HEK293 (cell line): Measurements from ENCODE around the gene PFAS.
A peak's percentile ranks its signal among the peaks of the same experiment; 100 is the strongest.

ENCODE experiments used
- BCL11A ChIP-seq: fragments of 450-650 bp; formaldehyde crosslinking; IDR thresholded peaks from 2 replicates; pipeline ENCODE4 v1.5.1; 2016; ENCODE audit warnings: low read depth, missing biosample characterization, missing genetic modification characterization
- BCL11B ChIP-seq: fragments of 450-650 bp; formaldehyde crosslinking; IDR thresholded peaks from 2 replicates; pipeline ENCODE4 v1.5.1; 2016; ENCODE audit warnings: low read depth, missing biosample characterization, missing genetic modification characterization
- KLF8 ChIP-seq: fragments of 450-650 bp; formaldehyde crosslinking; IDR thresholded peaks from 2 replicates; pipeline ENCODE4 v1.5.1; 2016; ENCODE audit warnings: missing biosample characterization, missing genetic modification characterization
- OSR2 ChIP-seq: fragments of 450-650 bp; formaldehyde crosslinking; IDR thresholded peaks from 2 replicates; pipeline ENCODE4 v1.5.1; 2016; ENCODE audit warnings: missing biosample characterization, missing genetic modification characterization
- SP7 ChIP-seq: fragments of 450-650 bp; formaldehyde crosslinking; IDR thresholded peaks from 2 replicates; pipeline ENCODE4 v1.5.1; 2016; ENCODE audit warnings: missing biosample characterization, missing genetic modification characterization
- YY1 ChIP-seq: fragments of 450-650 bp; formaldehyde crosslinking; IDR thresholded peaks from 2 replicates; pipeline ENCODE4 v1.5.1; 2018; ENCODE audit warnings: missing biosample characterization, missing genetic modification characterization
- ZBTB48 ChIP-seq: fragments of 450-650 bp; formaldehyde crosslinking; IDR thresholded peaks from 2 replicates; pipeline ENCODE4 v1.5.1; 2016; ENCODE audit warnings: missing biosample characterization, missing genetic modification characterization
- ZNF16 ChIP-seq: fragments of 450-650 bp; formaldehyde crosslinking; IDR thresholded peaks from 2 replicates; pipeline ENCODE4 v1.5.1; 2016; ENCODE audit warnings: low read depth, missing biosample characterization, missing genetic modification characterization
- ZNF274 ChIP-seq, 2 experiments: fragments of 200-500 bp in 1 of 2; fragments of 450-650 bp in 1 of 2; sonication (Bioruptor generic) in 1 of 2; formaldehyde crosslinking in 1 of 2; IDR thresholded peaks; 2 replicates each; pipeline versions ENCODE4 v1.5.1 to v1.6.1; 2014 to 2016; ENCODE audit warnings: borderline replicate concordance in 1 of 2, inconsistent platforms in 1 of 2, low read length in 1 of 2, missing biosample characterization in 1 of 2, missing genetic modification characterization in 1 of 2
- ZNF350 ChIP-seq: fragments of 450-650 bp; formaldehyde crosslinking; IDR thresholded peaks from 2 replicates; pipeline ENCODE4 v1.5.0; 2017; ENCODE audit warnings: missing biosample characterization, mild to moderate bottlenecking, missing genetic modification characterization
- ZNF394 ChIP-seq: fragments of 450-650 bp; formaldehyde crosslinking; IDR thresholded peaks from 2 replicates; pipeline ENCODE4 v1.5.1; 2016; ENCODE audit warnings: missing biosample characterization, missing genetic modification characterization, mild to moderate bottlenecking, moderate library complexity, borderline replicate concordance
- ZNF423 ChIP-seq: fragments of 450-650 bp; formaldehyde crosslinking; IDR thresholded peaks from 2 replicates; pipeline ENCODE4 v1.5.1; 2016; ENCODE audit warnings: missing biosample characterization, missing genetic modification characterization
- ZNF501 ChIP-seq: fragments of 450-650 bp; formaldehyde crosslinking; IDR thresholded peaks from 2 replicates; pipeline ENCODE4 v1.5.1; 2016; ENCODE audit warnings: missing biosample characterization, missing genetic modification characterization
- ZNF514 ChIP-seq: fragments of 450-650 bp; formaldehyde crosslinking; IDR thresholded peaks from 2 replicates; pipeline ENCODE4 v1.5.1; 2016; ENCODE audit warnings: missing biosample characterization, missing genetic modification characterization
- ZNF529 ChIP-seq: fragments of 450-650 bp; formaldehyde crosslinking; IDR thresholded peaks from 2 replicates; pipeline ENCODE4 v1.5.1; 2017; ENCODE audit warnings: missing genetic modification characterization, missing biosample characterization; ENCODE audit not compliant: insufficient replicate concordance
- ZNF549 ChIP-seq: fragments of 450-650 bp; IDR thresholded peaks from 2 replicates; pipeline ENCODE4 v1.5.1; 2018; ENCODE audit warnings: missing biosample characterization, missing genetic modification characterization, mild to moderate bottlenecking, inconsistent platforms, moderate library complexity
- ZNF555 ChIP-seq: fragments of 450-650 bp; formaldehyde crosslinking; conservative IDR thresholded peaks from 2 replicates; pipeline ENCODE4 v1.5.1; 2017; ENCODE audit warnings: missing biosample characterization, mild to moderate bottlenecking, missing genetic modification characterization, inconsistent platforms
- ZNF558 ChIP-seq: fragments of 450-650 bp; formaldehyde crosslinking; IDR thresholded peaks from 2 replicates; pipeline ENCODE4 v1.5.1; 2016; ENCODE audit warnings: missing biosample characterization, missing genetic modification characterization
- ZNF654 ChIP-seq: fragments of 450-650 bp; formaldehyde crosslinking; IDR thresholded peaks from 2 replicates; pipeline ENCODE4 v1.5.1; 2016; ENCODE audit warnings: low read depth, missing biosample characterization, missing genetic modification characterization
- ZNF670 ChIP-seq: fragments of 450-650 bp; formaldehyde crosslinking; IDR thresholded peaks from 2 replicates; pipeline ENCODE4 v1.5.1; 2016; ENCODE audit warnings: missing biosample characterization, missing genetic modification characterization, low read depth
- ZNF677 ChIP-seq: fragments of 450-650 bp; IDR thresholded peaks from 2 replicates; pipeline ENCODE4 v1.5.0; 2018; ENCODE audit warnings: missing biosample characterization, mild to moderate bottlenecking, missing genetic modification characterization, moderate library complexity
- ZNF701 ChIP-seq: fragments of 450-650 bp; formaldehyde crosslinking; IDR thresholded peaks from 2 replicates; pipeline ENCODE4 v1.5.1; 2016; ENCODE audit warnings: missing biosample characterization, missing genetic modification characterization
- ZNF707 ChIP-seq: fragments of 450-650 bp; formaldehyde crosslinking; IDR thresholded peaks from 2 replicates; pipeline ENCODE4 v1.5.1; 2016; ENCODE audit warnings: missing biosample characterization, missing genetic modification characterization
- ZNF747 ChIP-seq: fragments of 450-650 bp; formaldehyde crosslinking; IDR thresholded peaks from 2 replicates; pipeline ENCODE4 v1.5.1; 2016; ENCODE audit warnings: missing biosample characterization, missing genetic modification characterization
- ZNF776 ChIP-seq: fragments of 450-650 bp; formaldehyde crosslinking; IDR thresholded peaks from 2 replicates; pipeline ENCODE4 v1.5.0; 2017; ENCODE audit warnings: missing biosample characterization, missing genetic modification characterization, borderline replicate concordance
- ZSCAN23 ChIP-seq: fragments of 450-650 bp; formaldehyde crosslinking; IDR thresholded peaks from 2 replicates; pipeline ENCODE4 v1.5.1; 2016; ENCODE audit warnings: missing biosample characterization, missing genetic modification characterization
- ZSCAN30 ChIP-seq: fragments of 450-650 bp; IDR thresholded peaks from 2 replicates; pipeline ENCODE4 v1.5.1; 2018; ENCODE audit warnings: missing biosample characterization, mild to moderate bottlenecking, missing genetic modification characterization, moderate library complexity
- TF ChIP-seq, protein P1 (sequence below): fragments of 450-650 bp; formaldehyde crosslinking; IDR thresholded peaks from 2 replicates; pipeline ENCODE4 v1.5.1; 2017; ENCODE audit warnings: missing biosample characterization, missing genetic modification characterization
- TF ChIP-seq, protein P2 (sequence below): fragments of 450-650 bp; formaldehyde crosslinking; IDR thresholded peaks from 2 replicates; pipeline ENCODE4 v1.5.1; 2016; ENCODE audit warnings: missing biosample characterization, missing genetic modification characterization
- TF ChIP-seq, protein P3 (sequence below): fragments of 450-650 bp; formaldehyde crosslinking; IDR thresholded peaks from 2 replicates; pipeline ENCODE4 v1.5.1; 2016; ENCODE audit warnings: missing biosample characterization, missing genetic modification characterization, low read depth
- TF ChIP-seq, protein P4 (sequence below): fragments of 450-650 bp; formaldehyde crosslinking; IDR thresholded peaks from 2 replicates; pipeline ENCODE4 v1.5.1; 2016; ENCODE audit warnings: missing biosample characterization, missing genetic modification characterization
- TF ChIP-seq, protein P5 (sequence below): fragments of 450-650 bp; formaldehyde crosslinking; IDR thresholded peaks from 2 replicates; pipeline ENCODE4 v1.5.1; 2017; ENCODE audit warnings: missing biosample characterization, mild to moderate bottlenecking, missing genetic modification characterization, moderate library complexity

Gene PFAS

DNA sequence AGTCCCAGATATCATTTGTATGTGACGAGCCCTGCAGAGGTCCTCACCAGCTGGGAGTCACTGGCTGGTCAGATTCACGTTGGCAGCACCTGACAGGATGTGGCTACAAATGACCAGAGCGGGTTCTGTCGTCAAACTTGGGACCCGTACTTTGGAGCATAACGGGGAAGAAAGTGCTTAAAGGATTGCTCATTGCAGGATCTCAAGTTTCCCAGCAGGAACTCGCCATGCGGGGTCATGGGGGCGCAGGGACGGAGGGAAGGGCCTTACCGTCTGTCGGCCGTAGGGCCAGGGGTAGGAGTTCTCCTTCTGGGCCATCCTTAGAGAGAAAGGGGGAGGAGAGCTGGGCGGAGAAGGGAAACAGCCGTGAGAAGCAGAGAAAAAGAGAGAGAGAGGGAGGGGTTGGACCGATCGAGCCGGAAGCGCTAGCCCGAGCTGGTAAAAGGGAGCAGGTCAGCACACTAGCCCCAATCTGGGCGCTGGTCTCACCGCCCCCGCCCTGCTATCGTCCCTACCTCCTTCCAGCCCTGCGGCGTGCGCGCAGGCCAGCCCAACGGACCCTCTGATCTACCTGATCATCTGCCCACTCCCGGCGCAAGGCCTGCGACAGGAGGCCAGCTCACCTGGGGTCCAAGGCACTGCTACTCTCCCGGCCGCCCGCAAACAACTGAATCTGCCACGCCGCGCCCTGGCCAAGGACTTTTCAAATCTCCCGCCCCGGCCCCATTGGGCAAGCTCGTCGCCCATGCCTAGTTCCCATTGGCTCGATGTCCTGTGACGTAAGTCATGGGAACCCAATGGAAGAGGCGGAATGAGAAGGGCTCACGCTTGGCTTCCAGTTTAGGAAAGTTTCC is 39.0 kb upstream of the PFAS start, which contains the start of gene AURKB (continued):
- no peak for TF ChIP-seq ZNF701 (tag by site-specific recombination)
- TF ChIP-seq KLF8 (tag by site-specific recombination), result peak; percentile 89
- TF ChIP-seq ZNF654, result no peak
- TF ChIP-seq ZNF16 (tag by site-specific recombination), result no peak
- peak; percentile 89; the same call in 1 of the 2 replicates for TF ChIP-seq ZNF394 (tag by site-specific recombination)
- TF ChIP-seq, protein P1, sequence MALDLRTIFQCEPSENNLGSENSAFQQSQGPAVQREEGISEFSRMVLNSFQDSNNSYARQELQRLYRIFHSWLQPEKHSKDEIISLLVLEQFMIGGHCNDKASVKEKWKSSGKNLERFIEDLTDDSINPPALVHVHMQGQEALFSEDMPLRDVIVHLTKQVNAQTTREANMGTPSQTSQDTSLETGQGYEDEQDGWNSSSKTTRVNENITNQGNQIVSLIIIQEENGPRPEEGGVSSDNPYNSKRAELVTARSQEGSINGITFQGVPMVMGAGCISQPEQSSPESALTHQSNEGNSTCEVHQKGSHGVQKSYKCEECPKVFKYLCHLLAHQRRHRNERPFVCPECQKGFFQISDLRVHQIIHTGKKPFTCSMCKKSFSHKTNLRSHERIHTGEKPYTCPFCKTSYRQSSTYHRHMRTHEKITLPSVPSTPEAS (tag by site-specific recombination), result 0 out of 2 replicates have a peak, but pooled peaks have one; percentile 26
- no peak for TF ChIP-seq ZNF747 (tag by site-specific recombination)
- TF ChIP-seq ZNF514 (tag by site-specific recombination), result no peak
- TF ChIP-seq ZSCAN23 (tag by site-specific recombination), result peak; percentile 88
- TF ChIP-seq ZSCAN30 (tag by site-specific recombination), result peak; percentile 72; the same call in 1 of the 2 replicates
- TF ChIP-seq ZNF558 (tag by site-specific recombination), result no peak
- TF ChIP-seq, protein P2, sequence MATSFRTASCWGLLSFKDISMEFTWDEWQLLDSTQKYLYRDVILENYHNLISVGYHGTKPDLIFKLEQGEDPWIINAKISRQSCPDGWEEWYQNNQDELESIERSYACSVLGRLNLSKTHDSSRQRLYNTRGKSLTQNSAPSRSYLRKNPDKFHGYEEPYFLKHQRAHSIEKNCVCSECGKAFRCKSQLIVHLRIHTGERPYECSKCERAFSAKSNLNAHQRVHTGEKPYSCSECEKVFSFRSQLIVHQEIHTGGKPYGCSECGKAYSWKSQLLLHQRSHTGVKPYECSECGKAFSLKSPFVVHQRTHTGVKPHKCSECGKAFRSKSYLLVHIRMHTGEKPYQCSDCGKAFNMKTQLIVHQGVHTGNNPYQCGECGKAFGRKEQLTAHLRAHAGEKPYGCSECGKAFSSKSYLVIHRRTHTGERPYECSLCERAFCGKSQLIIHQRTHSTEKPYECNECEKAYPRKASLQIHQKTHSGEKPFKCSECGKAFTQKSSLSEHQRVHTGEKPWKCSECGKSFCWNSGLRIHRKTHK (tag by site-specific recombination), result no peak
- peak; percentile 82; the same call in 1 of the 2 replicates for TF ChIP-seq SP7 (tag by site-specific recombination)
- TF ChIP-seq BCL11B (tag by site-specific recombination), result peak; percentile 89
- TF ChIP-seq ZNF529, result no peak
- TF ChIP-seq ZBTB48 (tag by site-specific recombination), result peak; percentile 65
- no peak for TF ChIP-seq ZNF776 (tag by site-specific recombination)
- TF ChIP-seq ZNF707 (tag by site-specific recombination), result no peak
- TF ChIP-seq ZNF677 (tag by site-specific recombination), result no peak
- TF ChIP-seq, protein P3, sequence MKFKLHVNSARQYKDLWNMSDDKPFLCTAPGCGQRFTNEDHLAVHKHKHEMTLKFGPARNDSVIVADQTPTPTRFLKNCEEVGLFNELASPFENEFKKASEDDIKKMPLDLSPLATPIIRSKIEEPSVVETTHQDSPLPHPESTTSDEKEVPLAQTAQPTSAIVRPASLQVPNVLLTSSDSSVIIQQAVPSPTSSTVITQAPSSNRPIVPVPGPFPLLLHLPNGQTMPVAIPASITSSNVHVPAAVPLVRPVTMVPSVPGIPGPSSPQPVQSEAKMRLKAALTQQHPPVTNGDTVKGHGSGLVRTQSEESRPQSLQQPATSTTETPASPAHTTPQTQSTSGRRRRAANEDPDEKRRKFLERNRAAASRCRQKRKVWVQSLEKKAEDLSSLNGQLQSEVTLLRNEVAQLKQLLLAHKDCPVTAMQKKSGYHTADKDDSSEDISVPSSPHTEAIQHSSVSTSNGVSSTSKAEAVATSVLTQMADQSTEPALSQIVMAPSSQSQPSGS (tag by site-specific recombination), result peak; percentile 68; the same call in 1 of the 2 replicates
- TF ChIP-seq ZNF274 (IDR thresholded peaks at IDR 0.05; ENCODE audit: low read length), result no peak
- no peak for TF ChIP-seq ZNF274 (tag by site-specific recombination; IDR thresholded peaks at IDR 0.05; ENCODE audit: borderline replicate concordance)
- TF ChIP-seq ZNF670 (tag by site-specific recombination), result no peak
- TF ChIP-seq ZNF555, result no peak
- TF ChIP-seq YY1 (tag by site-specific recombination), result peak; percentile 51; the same call in 1 of the 2 replicates
- TF ChIP-seq, protein P4, sequence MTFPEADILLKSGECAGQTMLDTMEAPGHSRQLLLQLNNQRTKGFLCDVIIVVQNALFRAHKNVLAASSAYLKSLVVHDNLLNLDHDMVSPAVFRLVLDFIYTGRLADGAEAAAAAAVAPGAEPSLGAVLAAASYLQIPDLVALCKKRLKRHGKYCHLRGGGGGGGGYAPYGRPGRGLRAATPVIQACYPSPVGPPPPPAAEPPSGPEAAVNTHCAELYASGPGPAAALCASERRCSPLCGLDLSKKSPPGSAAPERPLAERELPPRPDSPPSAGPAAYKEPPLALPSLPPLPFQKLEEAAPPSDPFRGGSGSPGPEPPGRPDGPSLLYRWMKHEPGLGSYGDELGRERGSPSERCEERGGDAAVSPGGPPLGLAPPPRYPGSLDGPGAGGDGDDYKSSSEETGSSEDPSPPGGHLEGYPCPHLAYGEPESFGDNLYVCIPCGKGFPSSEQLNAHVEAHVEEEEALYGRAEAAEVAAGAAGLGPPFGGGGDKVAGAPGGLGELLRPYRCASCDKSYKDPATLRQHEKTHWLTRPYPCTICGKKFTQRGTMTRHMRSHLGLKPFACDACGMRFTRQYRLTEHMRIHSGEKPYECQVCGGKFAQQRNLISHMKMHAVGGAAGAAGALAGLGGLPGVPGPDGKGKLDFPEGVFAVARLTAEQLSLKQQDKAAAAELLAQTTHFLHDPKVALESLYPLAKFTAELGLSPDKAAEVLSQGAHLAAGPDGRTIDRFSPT (tag by site-specific recombination), result no peak
- no peak for TF ChIP-seq ZNF549 (tag by site-specific recombination)
- TF ChIP-seq ZNF350 (tag by site-specific recombination), result no peak
- peak; percentile 91 for TF ChIP-seq ZNF501
- TF ChIP-seq BCL11A (tag by site-specific recombination), result 0 out of 2 replicates have a peak, but pooled peaks have one; percentile 36
- TF ChIP-seq, protein P5, sequence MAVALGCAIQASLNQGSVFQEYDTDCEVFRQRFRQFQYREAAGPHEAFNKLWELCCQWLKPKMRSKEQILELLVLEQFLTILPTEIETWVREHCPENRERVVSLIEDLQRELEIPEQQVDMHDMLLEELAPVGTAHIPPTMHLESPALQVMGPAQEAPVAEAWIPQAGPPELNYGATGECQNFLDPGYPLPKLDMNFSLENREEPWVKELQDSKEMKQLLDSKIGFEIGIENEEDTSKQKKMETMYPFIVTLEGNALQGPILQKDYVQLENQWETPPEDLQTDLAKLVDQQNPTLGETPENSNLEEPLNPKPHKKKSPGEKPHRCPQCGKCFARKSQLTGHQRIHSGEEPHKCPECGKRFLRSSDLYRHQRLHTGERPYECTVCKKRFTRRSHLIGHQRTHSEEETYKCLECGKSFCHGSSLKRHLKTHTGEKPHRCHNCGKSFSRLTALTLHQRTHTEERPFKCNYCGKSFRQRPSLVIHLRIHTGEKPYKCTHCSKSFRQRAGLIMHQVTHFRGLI (tag by site-specific recombination), result peak; percentile 59
- TF ChIP-seq OSR2, result 0 out of 2 replicates have a peak, but pooled peaks have one; percentile 4
- no peak for TF ChIP-seq ZNF423 (tag by site-specific recombination)
